T follicular helper cell (primary cell): ENCODE measurements around the gene OR2B3.
"Not testable (repeated sequence)": the region's sequence is repeated elsewhere in the genome, so short reads cannot be mapped to it uniquely, and the experiment has no call there.

Source experiments
- DNase-seq: peaks from one replicate; pipeline ENCODE4 v3.0.0-alpha.2; 2020; ENCODE audit warnings: low read depth
- total RNA-seq, 2 experiments: gene quantifications; one replicate each; lab custom pipeline; 2026; lab: John Stamatoyannopoulos, UW

The OR2B3 gene
- 0 reads per million in 2 experiments for total RNA-seq

- no peak for DNase-seq
Observed at GRCh38 chr6:29087213-29087612, at the start of gene OR2B3. TSS of gene OR2B3 (minus strand) at chr6:29087313. CDS start at chr6:29087248, 65 bp downstream.

DNA sequence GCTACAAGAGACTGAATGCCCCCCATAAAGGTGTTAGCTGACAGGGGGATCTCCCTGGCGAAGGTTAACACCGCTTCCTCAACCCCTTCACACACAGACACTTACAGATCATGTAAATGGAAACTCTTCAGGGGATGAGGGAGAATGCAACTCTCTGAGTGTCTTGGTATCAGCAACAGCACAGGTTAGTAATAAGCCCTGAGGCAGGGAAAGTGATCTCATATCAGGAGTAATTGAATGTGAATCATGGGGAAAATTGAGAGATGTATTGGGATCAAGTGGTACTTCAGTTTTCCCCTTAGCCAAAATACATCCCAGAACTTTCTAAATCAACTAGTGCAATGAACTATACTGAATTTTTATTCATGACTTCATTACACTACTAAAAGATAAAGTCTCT is 44.6 kb upstream of the OR2B3 start:
- DNase-seq, result no peak

DNA sequence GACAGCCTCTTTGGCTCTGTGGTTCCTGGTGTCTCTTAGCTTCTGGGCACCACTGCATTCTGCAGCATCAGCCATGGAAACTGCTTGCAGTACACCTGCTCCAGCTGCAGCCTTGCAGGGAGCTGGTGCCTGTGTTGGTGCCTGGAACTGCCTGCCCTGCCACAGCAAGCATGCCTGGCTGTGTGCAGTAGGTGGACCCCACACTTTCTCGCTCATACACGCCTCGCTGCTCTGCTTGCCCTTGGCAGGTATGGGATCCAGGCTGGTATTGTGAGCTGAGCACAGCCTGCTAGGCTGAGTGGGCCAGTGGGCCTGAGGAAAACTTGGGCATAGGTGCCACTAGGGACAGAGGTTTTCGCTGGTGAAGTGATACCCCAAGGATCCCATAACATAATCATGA is 43.5 kb upstream of the OR2B3 start:
- no peak for DNase-seq

DNA sequence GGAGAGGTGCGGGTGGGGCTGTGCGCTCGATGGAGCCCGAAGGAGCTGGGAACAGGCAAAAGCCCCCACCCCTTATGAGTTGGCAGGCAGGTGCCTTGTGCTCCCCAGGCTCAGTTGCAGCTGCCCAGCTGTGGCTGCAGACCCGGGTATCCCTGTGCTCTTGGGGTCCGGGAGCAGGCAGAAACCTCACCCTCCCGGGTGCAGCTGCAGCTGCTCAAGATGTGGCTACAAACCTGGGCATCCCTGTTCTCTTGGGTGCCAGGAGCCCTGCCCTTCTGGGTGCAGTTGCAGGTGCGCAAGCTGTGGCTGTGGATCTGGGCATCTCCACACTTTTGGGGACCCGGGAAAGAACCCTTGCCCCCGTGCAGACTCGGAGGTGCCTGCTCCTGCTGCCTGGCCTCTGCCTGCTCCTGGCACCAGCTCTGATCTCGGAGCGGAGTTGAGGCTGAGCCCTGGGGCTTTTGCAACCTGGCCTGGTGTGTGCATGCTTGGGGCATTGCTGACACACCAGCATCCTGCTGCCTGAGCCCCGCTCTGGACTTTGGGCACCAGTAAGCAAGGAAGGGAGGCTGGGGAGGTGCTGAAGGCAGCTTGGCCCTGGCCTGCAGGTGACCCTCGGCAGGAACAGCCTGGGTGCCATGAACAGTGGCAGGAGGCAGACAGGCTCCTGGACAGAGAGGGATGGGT is 42.4 kb upstream of the OR2B3 start:
- DNase-seq, result no peak

GRCh38 chr6:29114964-29115363 is 27.9 kb upstream of the OR2B3 start:
- not testable (repeated sequence) for DNase-seq

DNA sequence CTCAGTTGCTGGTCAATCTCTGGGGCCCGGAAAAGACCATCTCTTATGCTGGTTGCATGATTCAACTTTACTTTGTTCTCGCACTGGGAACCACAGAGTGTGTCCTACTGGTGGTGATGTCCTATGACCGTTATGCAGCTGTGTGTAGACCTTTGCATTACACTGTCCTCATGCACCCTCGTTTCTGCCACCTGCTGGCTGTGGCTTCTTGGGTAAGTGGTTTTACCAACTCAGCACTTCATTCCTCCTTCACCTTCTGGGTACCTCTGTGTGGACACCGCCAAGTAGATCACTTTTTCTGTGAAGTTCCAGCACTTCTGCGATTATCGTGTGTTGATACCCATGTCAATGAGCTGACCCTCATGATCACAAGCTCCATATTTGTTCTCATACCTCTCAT is 25.0 kb upstream of the OR2B3 start:
- DNase-seq, result no peak

DNA sequence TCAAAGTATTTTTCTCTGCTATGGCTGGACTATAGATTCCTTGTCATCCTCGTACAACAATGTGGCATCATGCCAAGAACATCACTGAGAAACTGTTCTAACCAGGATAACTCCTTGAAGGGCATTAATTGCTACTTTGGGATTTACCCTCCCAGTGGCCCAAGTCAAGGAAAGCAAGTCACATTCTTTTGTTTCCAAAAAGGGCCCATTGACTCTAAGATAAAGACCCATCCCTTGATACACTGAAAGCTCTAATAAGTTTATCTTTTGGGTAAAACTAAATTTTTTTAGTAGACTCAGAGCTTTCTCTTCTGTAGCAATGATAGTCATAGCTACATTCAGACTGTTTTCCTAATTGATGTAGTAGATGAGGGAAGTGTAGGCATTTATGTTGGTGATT is 20.6 kb upstream of the OR2B3 start, which contains the start of gene OR2J3:
Gene OR2J3, plus strand, starts transcription at position 301 of the 400 bp plus-strand sequence. CDS start 3,833 bp downstream, outside the sequence.
- DNase-seq, result no peak

GRCh38 chr6:29099190-29099589 is 12.1 kb upstream of the OR2B3 start, which contains the start of gene OR2J1:
TSS of gene OR2J1 (plus strand) at chr6:29099490. CDS start at chr6:29100943, 1,453 bp downstream.
- DNase-seq, result no peak

DNA sequence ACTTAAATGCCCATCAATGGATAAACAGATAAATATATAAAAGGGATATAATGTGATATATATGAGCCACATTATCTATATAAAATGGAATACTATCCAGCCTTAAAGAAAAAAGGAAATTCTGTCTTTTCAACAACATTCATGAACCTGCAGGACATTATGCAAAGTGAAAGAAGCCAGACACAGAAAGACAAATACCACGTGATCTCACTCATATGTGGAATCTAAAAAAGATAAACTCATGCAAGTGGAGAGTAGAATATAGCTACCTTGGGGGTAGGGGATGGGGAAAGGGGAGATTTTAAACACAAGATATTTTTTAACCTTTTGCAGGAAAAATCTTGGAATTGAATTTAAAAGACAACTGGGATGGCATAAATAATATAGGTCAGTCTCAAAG is 10.7 kb upstream of the OR2B3 start:
- no peak for DNase-seq

GRCh38 chr6:29092957-29093356 is 5.8 kb upstream of the OR2B3 start:
- no peak for DNase-seq

DNA sequence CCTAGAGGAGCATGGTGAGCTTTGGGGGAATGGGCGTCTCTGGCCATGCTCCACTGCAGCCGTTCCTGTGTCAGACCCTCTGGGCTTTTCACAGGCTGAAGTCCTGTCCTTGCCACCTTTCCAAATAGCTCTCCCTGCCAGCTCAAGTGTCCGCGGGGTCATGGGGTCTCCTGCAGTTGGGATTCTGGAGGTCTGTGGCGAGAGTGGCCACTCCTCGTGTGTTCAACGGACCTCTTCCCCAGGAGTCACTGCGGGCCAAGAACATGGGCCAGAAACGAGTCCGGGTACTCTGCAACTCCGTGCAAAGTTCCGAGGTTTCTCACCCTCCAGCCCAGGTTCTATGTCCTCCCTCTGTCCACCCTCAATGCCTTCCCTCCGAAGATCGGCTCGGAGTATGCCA is 4.7 kb downstream of the OR2B3 start:
- no peak for DNase-seq

- DNase-seq, result no peak
Observed at GRCh38 chr6:29081312-29081711, 5.8 kb downstream of the OR2B3 start.

- DNase-seq, result no peak
Observed at GRCh38 chr6:29079203-29079602, 7.9 kb downstream of the OR2B3 start.

DNA sequence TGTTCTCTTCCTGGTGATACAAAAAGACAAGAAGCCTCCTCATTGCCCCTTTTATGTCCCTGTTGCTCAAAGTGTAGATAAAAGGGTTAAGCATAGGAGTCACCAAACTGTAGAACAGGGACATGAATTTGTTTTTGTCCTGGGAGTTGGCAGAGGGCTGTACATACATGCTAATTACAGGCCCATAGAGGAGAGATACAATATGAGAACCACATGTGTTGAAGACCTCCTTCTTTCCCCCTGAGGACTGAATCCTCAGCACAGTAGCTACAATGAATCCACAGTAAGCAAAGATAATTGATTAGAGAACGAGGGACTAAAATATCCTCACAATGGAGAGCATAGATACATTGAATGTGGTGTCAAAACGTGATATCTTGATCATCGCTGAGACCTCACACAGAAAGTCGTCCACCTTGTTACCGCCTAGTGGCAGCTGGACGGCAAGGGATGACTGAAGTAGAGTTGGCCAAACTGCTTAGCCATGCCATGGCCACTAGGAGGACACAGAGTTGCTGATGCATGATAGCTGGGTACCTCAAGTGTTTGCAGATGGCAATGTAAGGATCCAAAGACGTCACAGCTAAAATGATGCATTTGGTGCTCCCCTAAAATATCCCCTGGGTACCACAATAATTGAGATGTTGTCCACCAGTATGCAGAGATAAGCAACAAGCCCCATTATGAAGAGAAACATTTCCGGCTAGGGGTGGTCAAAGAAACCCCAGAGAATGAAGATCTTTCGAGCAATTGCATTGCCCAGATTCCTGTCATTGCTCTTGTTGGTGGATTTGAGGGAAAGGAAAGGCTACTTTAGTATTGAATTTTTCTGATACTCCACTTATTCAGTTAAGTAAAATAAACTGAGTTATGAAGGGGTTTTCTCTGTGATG is 15.0 kb downstream of the OR2B3 start:
- DNase-seq, result no peak

DNA sequence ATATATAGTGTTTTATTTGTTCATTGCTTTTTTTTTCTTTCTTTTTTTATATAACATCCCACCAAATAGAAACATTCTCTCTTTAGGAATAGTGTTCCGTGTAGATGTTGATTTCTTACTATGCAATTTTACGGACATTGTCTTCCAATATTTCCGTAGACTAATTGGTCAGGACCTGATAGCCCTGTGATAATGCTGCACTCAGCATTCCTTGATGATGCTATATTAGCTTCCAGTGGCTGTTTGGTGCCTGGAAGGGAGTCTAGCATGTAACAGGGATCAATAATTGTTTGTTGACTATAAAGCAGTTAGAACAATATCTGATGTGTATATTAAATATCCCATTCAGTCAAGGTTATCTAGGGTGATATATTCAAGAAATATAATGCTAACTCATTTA is 35.4 kb downstream of the OR2B3 start:
- no peak for DNase-seq

GRCh38 chr6:29045075-29045474 is 42.0 kb downstream of the OR2B3 start, which contains the start of gene OR2W1:
TSS of gene OR2W1 (minus strand) at chr6:29045175. CDS start at chr6:29045175, 0 bp downstream.
- DNase-seq, result no peak
